Mammary microvascular endothelial cell (primary cell): ENCODE data around the gene LCE3A. TPM values are rescaled to one million over a fixed set of nuclear protein-coding genes. Genes with fewer than 3 reads are reported as not detected.

Experiments
- total RNA-seq: library from RNA; depleted of rRNA; stranded (reverse); fragments of >200 nt; gene quantifications from 2 replicates; pipeline ENCODE4 v1.2.3, GENCODE V29; 2015

Gene LCE3A
- not detected in 2 replicates for total RNA-seq

GRCh38 chr1:152622803-152623202 is at the start of gene LCE3A:
Gene LCE3A (minus strand): TSS chr1:152623103. CDS start chr1:152623103, 0 bp downstream.

DNA sequence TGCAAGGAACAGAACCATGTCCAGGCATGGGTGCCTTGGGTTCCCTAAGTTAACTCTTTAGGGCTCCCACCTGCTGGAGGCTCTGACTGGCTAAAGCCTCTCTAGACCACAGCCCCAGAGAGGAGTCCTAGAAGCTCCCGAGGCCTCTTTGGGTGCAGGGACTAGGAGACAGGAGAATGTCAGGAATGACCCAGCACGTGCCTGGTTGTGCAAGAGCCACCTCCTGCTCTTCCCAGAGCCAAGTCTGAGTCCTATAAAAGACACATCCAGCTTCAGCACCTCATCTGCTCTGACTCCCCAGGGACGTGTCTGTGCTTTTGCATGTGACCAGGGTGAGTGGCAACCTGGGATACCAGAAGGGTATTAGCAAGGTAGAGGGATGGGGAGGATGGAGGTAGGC is 40.2 kb upstream of the LCE3A start, which contains the start of gene LCE2D:
Gene LCE2D, plus strand, starts transcription at position 283 of the 400 bp plus-strand sequence. CDS start 726 bp downstream, outside the sequence.

GRCh38 chr1:152613511-152613910 is 9.4 kb downstream of the LCE3A start, which contains the start of gene LCE3B:
Gene LCE3B (plus strand): TSS chr1:152613811. CDS start chr1:152613811, 0 bp downstream.

GRCh38 chr1:152599934-152600333 is 23.0 kb downstream of the LCE3A start, which contains the start of gene LCE3C:
Gene LCE3C (plus strand): TSS chr1:152600234. CDS start chr1:152600732, 498 bp downstream.

GRCh38 chr1:152580433-152580832 is 42.5 kb downstream of the LCE3A start, which contains the start of gene LCE3D:
Gene LCE3D (minus strand): TSS chr1:152580516. CDS start chr1:152579936, 580 bp downstream.

Other genes starting within 250 kb of the LCE3A start
- gene CRNN, start 208.8 kb downstream of the LCE3A start, total RNA-seq, result not detected in 2 replicates
- not detected in 2 replicates for gene LCE5A, start 112.3 kb downstream of the LCE3A start, total RNA-seq
- not detected in 2 replicates for gene CRCT1, start 108.6 kb downstream of the LCE3A start, total RNA-seq
- gene LCE3E, start 56.3 kb downstream of the LCE3A start, total RNA-seq, result not detected in 2 replicates
- not detected in 2 replicates for gene LCE3D, start 42.6 kb downstream of the LCE3A start, total RNA-seq
- gene LCE3C, start 22.9 kb downstream of the LCE3A start, total RNA-seq, result not detected in 2 replicates
- gene LCE3B, start 9.3 kb downstream of the LCE3A start, total RNA-seq, result not detected in 2 replicates
- gene LCE2D, start 40.3 kb upstream of the LCE3A start, total RNA-seq, result not detected in 2 replicates
- not detected in 2 replicates for gene LCE2C, start 52.2 kb upstream of the LCE3A start, total RNA-seq
- not detected in 2 replicates for gene LCE2B, start 63.0 kb upstream of the LCE3A start, total RNA-seq
- not detected in 2 replicates for gene LCE2A, start 75.2 kb upstream of the LCE3A start, total RNA-seq
- gene LCE4A, start 85.1 kb upstream of the LCE3A start, total RNA-seq, result not detected in 2 replicates
- gene KPRP, start 134.9 kb upstream of the LCE3A start, total RNA-seq, result not detected in 2 replicates
- gene LCE1F, start 152.0 kb upstream of the LCE3A start, total RNA-seq, result not detected in 2 replicates
- not detected in 2 replicates for gene LCE1E, start 163.2 kb upstream of the LCE3A start, total RNA-seq
- not detected in 2 replicates for gene LCE1D, start 173.6 kb upstream of the LCE3A start, total RNA-seq
- not detected in 2 replicates for gene LCE1C, start 183.5 kb upstream of the LCE3A start, total RNA-seq
- gene LCE1B, start 188.9 kb upstream of the LCE3A start, total RNA-seq, result not detected in 2 replicates
- gene LCE1A, start 204.4 kb upstream of the LCE3A start, total RNA-seq, result not detected in 2 replicates
- gene LCE6A, start 219.8 kb upstream of the LCE3A start, total RNA-seq, result not detected in 2 replicates
- gene LCE7A, start 236.9 kb upstream of the LCE3A start, total RNA-seq, result not detected in 2 replicates